ENCODE data around the gene PGGHG.

The PGGHG gene

DNA sequence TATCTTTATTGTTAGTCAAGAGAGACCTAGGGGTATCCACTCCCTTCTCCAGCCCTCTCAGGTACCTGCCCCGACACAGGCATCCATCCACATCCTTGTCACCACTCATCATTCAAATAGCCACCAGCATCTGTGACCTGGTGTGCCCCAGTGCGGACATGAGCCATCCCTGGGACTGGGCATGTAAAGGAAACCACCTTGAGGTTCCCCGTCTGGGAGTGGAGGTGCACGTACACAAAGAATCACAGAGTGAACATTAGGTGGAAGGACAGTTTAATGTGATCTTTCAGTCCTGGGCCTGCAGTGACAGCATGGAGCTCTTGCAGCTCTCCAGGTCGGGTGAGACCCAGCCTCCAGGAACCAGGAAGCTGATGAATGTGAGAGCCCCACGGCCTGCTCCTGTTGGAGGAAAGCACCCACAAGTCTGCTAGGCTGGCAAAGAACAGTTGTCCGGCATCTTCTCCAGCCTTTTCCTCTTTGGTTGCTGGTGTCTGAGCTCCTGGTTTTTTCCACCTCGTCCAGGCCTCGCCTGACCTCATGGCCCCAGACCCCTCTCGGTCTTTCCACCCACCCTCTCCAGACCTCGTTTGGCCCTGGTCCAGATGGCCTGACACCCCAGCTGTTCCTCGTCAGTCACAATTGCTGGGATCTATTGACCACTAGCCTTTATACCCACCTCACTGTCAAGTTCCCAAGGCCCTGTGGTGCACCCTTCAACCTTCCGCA, 35.6 kb upstream of the PGGHG start:
- H3K9ac ChIP-seq (ENCODE audit: low read length in 5 of 5), result no peak overlapping the region
- H3K4me3 ChIP-seq (ENCODE audit: low read depth in 1 of 5, low read length in 5 of 5), result no peak overlapping the region
- H3K27me3 ChIP-seq (ENCODE audit: control insufficient read depth in 5 of 5, insufficient read depth in 4 of 5, low read length in 5 of 5), result peaks cover 0 to 3% (median 0%) of the 10 kb centered on the region in 5 donors
- peaks cover 9 to 55% (median 52%) of the 10 kb centered on the region in 5 donors for H3K36me3 ChIP-seq (ENCODE audit: control insufficient read depth in 5 of 5, insufficient read depth in 5 of 5, low read length in 5 of 5)
- H3K9me3 ChIP-seq (ENCODE audit: control insufficient read depth in 5 of 5, low read length in 5 of 5), result no peaks in the 10 kb centered on the region
- no peaks in the 10 kb centered on the region for H3K4me1 ChIP-seq (ENCODE audit: control insufficient read depth in 5 of 5, insufficient read depth in 5 of 5, low read length in 5 of 5)
- H3K27ac ChIP-seq (ENCODE audit: low read depth, low read length), result no peak overlapping the region

- H3K4me1 ChIP-seq (ENCODE audit: control insufficient read depth in 5 of 5, insufficient read depth in 5 of 5, low read length in 5 of 5), result no peaks in the 10 kb centered on the region
- no peak overlapping the region for H3K27ac ChIP-seq (ENCODE audit: low read depth, low read length)
- peaks cover 6 to 50% (median 46%) of the 10 kb centered on the region in 5 donors for H3K36me3 ChIP-seq (ENCODE audit: control insufficient read depth in 5 of 5, insufficient read depth in 5 of 5, low read length in 5 of 5)
- H3K4me3 ChIP-seq (ENCODE audit: low read depth in 1 of 5, low read length in 5 of 5), result no peak overlapping the region
- no peaks in the 10 kb centered on the region for H3K9me3 ChIP-seq (ENCODE audit: control insufficient read depth in 5 of 5, low read length in 5 of 5)
- H3K27me3 ChIP-seq (ENCODE audit: control insufficient read depth in 5 of 5, insufficient read depth in 4 of 5, low read length in 5 of 5), result peaks cover 0 to 3% (median 0%) of the 10 kb centered on the region in 5 donors
- H3K9ac ChIP-seq (ENCODE audit: low read length in 5 of 5), result no peak overlapping the region
Observed at GRCh38 chr11:253886-254270, 35.0 kb upstream of the PGGHG start.

DNA sequence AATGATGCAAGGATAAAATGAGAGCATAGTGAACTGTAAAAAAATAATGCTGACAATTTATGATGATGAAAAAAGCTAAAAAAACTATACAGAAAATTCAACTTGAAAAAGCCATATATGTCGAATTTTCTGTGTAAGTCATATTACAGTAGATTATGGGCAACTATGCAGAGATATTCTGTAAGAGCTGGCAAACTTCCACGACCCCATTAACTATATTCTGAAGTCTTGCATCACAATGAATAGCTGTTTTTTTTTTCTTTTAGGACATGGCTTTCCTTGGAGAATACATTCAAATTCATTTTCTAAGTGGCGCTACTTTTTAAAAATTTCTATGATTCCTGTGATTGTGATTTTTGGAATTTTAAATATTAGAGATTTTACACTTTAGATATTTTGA, 33.8 kb upstream of the PGGHG start:
- H3K27me3 ChIP-seq (ENCODE audit: control insufficient read depth in 5 of 5, insufficient read depth in 4 of 5, low read length in 5 of 5), result peaks cover 0 to 7% (median 0%) of the 10 kb centered on the region in 5 donors
- no peak overlapping the region for H3K4me3 ChIP-seq (ENCODE audit: low read depth in 1 of 5, low read length in 5 of 5)
- H3K9me3 ChIP-seq (ENCODE audit: control insufficient read depth in 5 of 5, low read length in 5 of 5), result no peaks in the 10 kb centered on the region
- peaks cover 3 to 38% (median 37%) of the 10 kb centered on the region in 5 donors for H3K36me3 ChIP-seq (ENCODE audit: control insufficient read depth in 5 of 5, insufficient read depth in 5 of 5, low read length in 5 of 5)
- H3K4me1 ChIP-seq (ENCODE audit: control insufficient read depth in 5 of 5, insufficient read depth in 5 of 5, low read length in 5 of 5), result no peaks in the 10 kb centered on the region
- H3K9ac ChIP-seq (ENCODE audit: low read length in 5 of 5), result no peak overlapping the region
- H3K27ac ChIP-seq (ENCODE audit: low read depth, low read length), result no peak overlapping the region

GRCh38 chr11:255816-256215, 33.1 kb upstream of the PGGHG start:
- Histone ChIP-seq H3K9ac (ENCODE audit: low read length in 5 of 5) (no peak overlapping the region), H3K36me3 (ENCODE audit: control insufficient read depth in 5 of 5, insufficient read depth in 5 of 5, low read length in 5 of 5) (peaks cover 0 to 31% (median 31%) of the 10 kb centered on the region in 5 donors), H3K27ac (ENCODE audit: low read depth, low read length) (no peak overlapping the region), H3K4me3 (ENCODE audit: low read depth in 1 of 5, low read length in 5 of 5) (no peak overlapping the region), H3K27me3 (ENCODE audit: control insufficient read depth in 5 of 5, insufficient read depth in 4 of 5, low read length in 5 of 5) (peaks cover 0 to 7% (median 0%) of the 10 kb centered on the region in 5 donors), H3K9me3 (ENCODE audit: control insufficient read depth in 5 of 5, low read length in 5 of 5) (no peaks in the 10 kb centered on the region), H3K4me1 (ENCODE audit: control insufficient read depth in 5 of 5, insufficient read depth in 5 of 5, low read length in 5 of 5) (no peaks in the 10 kb centered on the region)

GRCh38 chr11:256952-257737, 31.8 kb upstream of the PGGHG start:
- peaks cover 0 to 7% (median 0%) of the 10 kb centered on the region in 5 donors for H3K27me3 ChIP-seq (ENCODE audit: control insufficient read depth in 5 of 5, insufficient read depth in 4 of 5, low read length in 5 of 5)
- H3K4me3 ChIP-seq (ENCODE audit: low read depth in 1 of 5, low read length in 5 of 5), result no peak overlapping the region
- H3K4me1 ChIP-seq (ENCODE audit: control insufficient read depth in 5 of 5, insufficient read depth in 5 of 5, low read length in 5 of 5), result no peaks in the 10 kb centered on the region
- H3K9ac ChIP-seq (ENCODE audit: low read length in 5 of 5), result no peak overlapping the region
- H3K36me3 ChIP-seq (ENCODE audit: control insufficient read depth in 5 of 5, insufficient read depth in 5 of 5, low read length in 5 of 5), result peaks cover 0 to 19% (median 18%) of the 10 kb centered on the region in 5 donors
- no peak overlapping the region for H3K27ac ChIP-seq (ENCODE audit: low read depth, low read length)
- H3K9me3 ChIP-seq (ENCODE audit: control insufficient read depth in 5 of 5, low read length in 5 of 5), result no peaks in the 10 kb centered on the region

DNA sequence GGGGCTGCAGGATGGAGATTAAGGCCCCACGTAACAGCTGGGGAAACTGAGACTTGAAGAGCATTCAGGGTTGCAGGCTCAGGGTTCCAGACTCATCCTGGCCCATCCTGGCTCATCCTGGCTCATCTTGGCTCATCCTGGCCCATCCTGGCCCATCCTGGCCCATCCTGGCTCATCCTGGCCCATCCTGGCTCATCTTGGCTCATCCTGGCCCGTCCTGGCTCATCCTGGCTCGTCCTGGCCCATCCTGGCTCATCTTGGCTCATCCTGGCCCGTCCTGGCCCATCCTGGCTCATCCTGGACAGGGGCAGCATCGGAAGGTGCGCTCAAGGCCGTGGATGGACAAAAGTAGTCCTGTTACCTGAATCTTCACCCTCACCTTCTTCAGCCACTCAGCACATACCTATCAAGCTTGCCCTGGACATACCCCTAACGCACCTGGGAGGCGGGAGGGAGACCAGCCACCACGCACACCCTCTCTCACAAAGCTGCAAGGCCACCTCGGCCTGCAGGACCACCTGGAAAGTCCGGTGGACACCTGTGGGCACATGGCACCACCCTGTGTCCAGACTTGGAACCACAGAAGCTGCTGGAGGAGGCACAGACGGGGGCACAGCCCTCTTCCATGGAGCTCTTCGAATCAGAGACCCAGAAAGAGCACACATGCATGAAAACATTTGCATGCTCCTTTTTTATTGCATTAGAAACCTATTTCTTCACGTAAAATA, 31.0 kb upstream of the PGGHG start:
- no peaks in the 10 kb centered on the region for H3K4me1 ChIP-seq (ENCODE audit: control insufficient read depth in 5 of 5, insufficient read depth in 5 of 5, low read length in 5 of 5)
- H3K9me3 ChIP-seq (ENCODE audit: control insufficient read depth in 5 of 5, low read length in 5 of 5), result no peaks in the 10 kb centered on the region
- no peak overlapping the region for H3K9ac ChIP-seq (ENCODE audit: low read length in 5 of 5)
- H3K27me3 ChIP-seq (ENCODE audit: control insufficient read depth in 5 of 5, insufficient read depth in 4 of 5, low read length in 5 of 5), result peaks cover 0 to 7% (median 0%) of the 10 kb centered on the region in 5 donors
- no peak overlapping the region for H3K27ac ChIP-seq (ENCODE audit: low read depth, low read length)
- H3K36me3 ChIP-seq (ENCODE audit: control insufficient read depth in 5 of 5, insufficient read depth in 5 of 5, low read length in 5 of 5), result peaks cover 0 to 11% (median 10%) of the 10 kb centered on the region in 5 donors
- no peak overlapping the region for H3K4me3 ChIP-seq (ENCODE audit: low read depth in 1 of 5, low read length in 5 of 5)

DNA sequence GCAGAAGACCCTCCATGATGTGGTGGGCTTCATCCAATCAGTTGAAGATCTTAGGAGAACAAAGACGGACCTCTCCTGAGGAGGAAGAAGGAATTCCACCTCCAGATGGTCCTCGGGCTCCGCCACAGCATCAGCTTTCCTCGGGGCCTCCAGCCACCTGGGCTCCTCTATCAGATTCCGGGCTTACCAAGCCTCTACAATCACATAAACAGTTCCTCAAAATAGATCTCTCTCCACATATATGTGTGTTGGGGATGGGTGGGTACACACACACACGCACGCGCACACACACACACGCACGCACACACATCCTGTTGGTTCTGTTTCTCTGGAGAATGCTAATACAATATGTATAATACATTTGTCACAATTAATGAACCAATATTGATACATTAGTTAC, 29.5 kb upstream of the PGGHG start:
- Histone ChIP-seq H3K27ac (ENCODE audit: low read depth, low read length) (no peak overlapping the region), H3K27me3 (ENCODE audit: control insufficient read depth in 5 of 5, insufficient read depth in 4 of 5, low read length in 5 of 5) (peaks cover 0 to 7% (median 0%) of the 10 kb centered on the region in 5 donors), H3K36me3 (ENCODE audit: control insufficient read depth in 5 of 5, insufficient read depth in 5 of 5, low read length in 5 of 5) (no peaks in the 10 kb centered on the region), H3K9ac (ENCODE audit: low read length in 5 of 5) (no peak overlapping the region), H3K9me3 (ENCODE audit: control insufficient read depth in 5 of 5, low read length in 5 of 5) (no peaks in the 10 kb centered on the region), H3K4me1 (ENCODE audit: control insufficient read depth in 5 of 5, insufficient read depth in 5 of 5, low read length in 5 of 5) (no peaks in the 10 kb centered on the region), H3K4me3 (ENCODE audit: low read depth in 1 of 5, low read length in 5 of 5) (no peak overlapping the region)

DNA sequence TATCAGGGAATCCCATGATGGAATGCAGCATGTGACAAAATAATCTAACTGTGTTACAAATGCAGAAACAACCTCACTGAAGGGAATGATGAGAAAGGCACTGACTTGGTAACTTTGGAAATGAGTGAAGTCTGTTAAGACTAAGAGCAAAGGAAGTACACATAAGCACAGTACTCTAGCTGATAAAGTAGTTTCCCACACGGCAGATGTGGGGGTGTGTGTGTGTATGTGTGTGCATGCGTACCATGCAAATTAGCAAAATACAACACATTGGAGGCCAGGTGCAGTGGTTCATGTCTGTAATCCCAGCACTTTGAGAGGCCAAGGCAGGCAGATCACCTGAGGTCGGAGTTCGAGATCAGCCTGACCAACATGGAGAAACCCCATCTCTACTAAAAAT, 27.3 kb upstream of the PGGHG start:
- Histone ChIP-seq H3K9ac (ENCODE audit: low read length in 5 of 5) (no peak overlapping the region), H3K4me1 (ENCODE audit: control insufficient read depth in 5 of 5, insufficient read depth in 5 of 5, low read length in 5 of 5) (no peaks in the 10 kb centered on the region), H3K27me3 (ENCODE audit: control insufficient read depth in 5 of 5, insufficient read depth in 4 of 5, low read length in 5 of 5) (peaks cover 0 to 7% (median 0%) of the 10 kb centered on the region in 5 donors)

DNA sequence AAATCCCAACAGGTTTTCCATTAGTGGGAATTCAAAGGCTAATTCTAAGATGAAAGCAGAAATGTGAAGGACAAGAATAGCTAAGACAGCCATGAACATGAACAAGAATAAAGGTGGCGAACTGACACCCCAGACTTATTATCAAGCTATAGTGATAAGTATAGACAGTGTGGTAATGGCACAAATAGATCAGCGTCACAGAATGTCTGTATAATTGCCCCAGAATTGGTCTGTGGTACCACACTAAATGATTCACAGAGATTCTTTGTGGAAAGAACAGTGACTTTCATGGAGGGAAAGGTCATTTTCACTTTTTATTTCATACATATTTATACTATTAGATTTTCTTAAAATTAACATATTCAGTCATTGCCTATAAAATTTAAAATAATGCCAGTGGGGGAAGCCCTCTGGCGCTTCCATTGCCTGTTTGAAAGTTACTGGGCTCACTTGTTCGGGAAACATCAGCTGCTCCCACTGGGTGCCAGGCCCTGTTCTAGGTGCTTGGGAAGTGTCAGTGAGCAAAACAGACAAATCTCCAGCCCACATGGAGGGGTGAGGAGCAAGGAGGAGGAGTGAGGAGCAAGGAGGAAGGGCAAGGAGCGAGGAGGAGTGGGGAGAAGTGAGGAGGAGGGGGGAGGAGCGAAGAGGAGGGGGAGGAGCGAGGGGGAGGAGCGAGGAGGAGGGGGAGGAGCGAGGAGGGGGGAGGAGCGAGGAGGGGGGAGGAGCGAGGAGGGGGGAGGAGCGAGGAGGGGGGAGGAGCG, 22.1 kb upstream of the PGGHG start:
- no peaks in the 10 kb centered on the region for H3K36me3 ChIP-seq (ENCODE audit: control insufficient read depth in 5 of 5, insufficient read depth in 5 of 5, low read length in 5 of 5)
- H3K4me1 ChIP-seq (ENCODE audit: control insufficient read depth in 5 of 5, insufficient read depth in 5 of 5, low read length in 5 of 5), result peaks cover 0 to 26% (median 6%) of the 10 kb centered on the region in 5 donors
- no peak overlapping the region for H3K27ac ChIP-seq (ENCODE audit: low read depth, low read length)
- no peak overlapping the region for H3K4me3 ChIP-seq (ENCODE audit: low read depth in 1 of 5, low read length in 5 of 5)
- H3K27me3 ChIP-seq (ENCODE audit: control insufficient read depth in 5 of 5, insufficient read depth in 4 of 5, low read length in 5 of 5), result peaks cover 0 to 3% (median under 1%) of the 10 kb centered on the region in 5 donors
- no peak overlapping the region for H3K9ac ChIP-seq (ENCODE audit: low read length in 5 of 5)
- H3K9me3 ChIP-seq (ENCODE audit: control insufficient read depth in 5 of 5, low read length in 5 of 5), result peaks cover 0 to 6% (median 0%) of the 10 kb centered on the region in 5 donors

More for the DNA sequence above, 27.3 kb upstream of the PGGHG start:
- Histone ChIP-seq H3K4me3 (ENCODE audit: low read depth in 1 of 5, low read length in 5 of 5) (no peak overlapping the region), H3K36me3 (ENCODE audit: control insufficient read depth in 5 of 5, insufficient read depth in 5 of 5, low read length in 5 of 5) (no peaks in the 10 kb centered on the region), H3K27ac (ENCODE audit: low read depth, low read length) (no peak overlapping the region), H3K9me3 (ENCODE audit: control insufficient read depth in 5 of 5, low read length in 5 of 5) (peaks cover 0 to 6% (median 0%) of the 10 kb centered on the region in 5 donors)

Data from subcutaneous abdominal adipose tissue (tissue), 5 donors.